GM10847 (cell line): ENCODE data around the gene IFI16.

Source experiments
- POLR2A ChIP-seq: IDR thresholded peaks from 2 replicates; pipeline ENCODE4 v1.6.1; 2011; ENCODE audit not compliant: insufficient read length; ENCODE audit errors: extremely low read depth

Gene IFI16

DNA sequence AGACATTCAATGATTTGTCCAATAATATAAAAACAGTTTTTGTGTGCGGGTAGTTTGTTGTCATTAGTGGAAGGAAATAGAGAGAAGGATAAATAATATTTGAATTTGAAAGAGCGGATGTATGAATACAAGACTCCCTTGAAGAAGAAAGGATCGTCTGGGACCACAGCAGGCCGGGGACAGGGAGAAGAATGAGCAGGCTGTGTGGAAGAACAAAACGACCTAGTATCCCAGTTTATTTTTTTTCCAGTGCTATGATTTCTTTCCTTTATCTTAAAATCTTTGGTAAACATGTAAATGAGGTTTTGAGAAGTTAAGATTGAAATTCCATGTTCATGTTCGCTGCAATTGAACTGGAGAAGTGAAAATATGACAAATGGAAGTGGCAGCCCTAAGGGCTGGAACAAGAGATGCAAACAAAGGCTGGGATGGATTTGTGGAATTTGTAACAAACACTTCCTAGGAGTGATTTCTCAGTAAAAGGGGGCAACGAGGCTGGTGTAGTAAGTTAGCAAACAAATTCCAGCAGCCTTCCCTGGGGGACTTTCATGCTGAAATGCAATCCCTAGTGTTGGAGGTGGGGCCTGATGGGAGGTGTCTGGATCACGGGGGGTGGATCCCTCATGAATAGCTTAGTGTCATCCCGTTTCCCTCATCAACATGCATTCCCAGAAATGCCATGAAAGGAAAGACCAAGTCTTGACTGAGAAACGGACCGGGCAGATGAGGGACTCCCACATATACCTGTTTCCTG, 10.2 kb upstream of the IFI16 start:
- TF ChIP-seq POLR2A: no peak

DNA sequence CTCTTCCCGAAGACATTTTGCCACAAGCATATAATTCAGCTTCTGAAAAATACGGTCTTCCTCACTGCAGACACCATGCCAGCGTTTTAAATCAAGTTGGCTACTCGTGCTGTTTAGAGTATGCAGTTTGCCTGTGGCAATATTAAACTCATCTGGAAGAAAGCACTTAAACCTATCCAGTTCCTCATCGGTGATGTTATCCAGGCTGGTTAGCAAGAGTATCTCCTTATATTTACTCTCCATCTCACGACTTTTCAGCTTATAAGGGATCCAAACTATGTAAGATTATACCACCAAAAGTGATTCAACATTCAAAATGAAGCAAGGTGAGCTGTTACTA, 9.7 kb upstream of the IFI16 start:
- TF ChIP-seq POLR2A: no peak

DNA sequence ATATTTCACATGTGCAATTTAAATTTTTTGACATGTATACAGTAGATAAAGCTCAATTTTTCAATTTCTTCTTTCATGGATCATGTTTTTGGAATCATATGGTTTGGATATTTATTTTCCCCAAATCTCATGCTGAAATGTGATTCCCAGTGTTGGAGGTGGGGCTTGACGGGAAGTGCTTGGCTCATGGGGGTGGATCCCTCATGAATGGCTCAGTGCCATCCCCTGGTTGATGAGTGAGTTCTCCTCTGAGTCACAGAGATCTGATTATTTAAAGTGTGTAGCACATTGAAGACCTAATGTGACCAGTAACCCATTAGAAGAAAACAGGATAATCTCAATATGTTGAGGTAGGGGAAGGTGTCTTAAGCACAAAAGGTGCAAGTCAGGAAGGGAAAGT, 9.1 kb upstream of the IFI16 start:
- TF ChIP-seq POLR2A: no peak

DNA sequence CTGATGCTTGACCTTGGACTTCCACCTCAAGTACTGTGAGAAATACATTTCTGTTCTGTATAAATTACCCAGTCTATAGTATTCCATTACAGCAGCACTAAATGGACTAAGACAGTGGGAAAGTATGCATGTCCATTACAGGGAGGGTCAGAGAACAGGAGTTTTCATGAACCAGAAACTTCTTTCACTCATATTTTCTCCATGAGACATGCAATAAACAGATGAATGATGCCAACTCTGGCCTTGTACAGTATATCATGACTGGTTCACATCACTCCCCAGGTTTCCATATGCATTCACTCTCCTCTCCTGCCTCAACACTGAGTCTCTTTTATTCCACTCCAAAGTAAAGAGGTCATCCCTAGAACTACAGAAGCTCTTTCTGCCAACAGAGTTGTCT, 4.5 kb upstream of the IFI16 start:
- no peak for TF ChIP-seq POLR2A

DNA sequence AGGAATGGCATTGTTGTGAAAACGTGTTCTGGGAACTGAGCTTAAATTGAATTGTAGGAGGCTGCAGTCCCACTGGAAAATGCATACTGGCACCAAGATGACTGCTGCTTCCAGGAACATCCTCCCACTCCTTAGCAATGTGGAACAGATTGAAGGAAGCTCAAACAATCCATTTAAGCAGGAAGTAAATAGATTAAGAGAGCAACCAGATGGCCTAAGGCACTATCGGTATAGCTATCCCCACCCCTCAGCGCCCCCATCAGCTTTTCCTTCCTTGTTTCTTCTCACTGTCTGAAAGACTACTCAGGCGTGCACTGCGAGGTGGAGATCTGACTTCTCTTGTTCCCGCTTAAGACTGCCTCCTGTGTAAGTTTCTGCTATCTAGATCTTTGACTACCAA, 4.0 kb upstream of the IFI16 start:
- no peak for TF ChIP-seq POLR2A

DNA sequence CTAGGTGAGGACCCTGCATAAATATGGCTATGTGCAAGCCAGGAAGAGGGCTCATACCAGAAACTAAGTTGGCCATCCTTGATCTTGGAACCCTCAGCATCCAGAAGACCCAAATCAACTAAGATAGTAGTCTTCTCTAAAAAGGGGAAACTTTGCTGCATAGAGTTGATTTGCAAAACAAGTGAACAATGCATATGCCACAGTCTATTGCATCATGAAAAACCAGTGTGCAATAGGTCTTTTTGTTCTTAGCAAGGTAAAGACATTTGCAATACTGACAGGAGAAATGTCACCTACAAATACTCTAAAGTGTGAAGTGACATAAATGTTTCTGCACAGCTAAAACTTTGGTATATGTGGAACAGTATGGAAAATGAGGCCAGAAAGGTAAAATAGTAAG, 2.0 kb upstream of the IFI16 start:
- no peak for TF ChIP-seq POLR2A

DNA sequence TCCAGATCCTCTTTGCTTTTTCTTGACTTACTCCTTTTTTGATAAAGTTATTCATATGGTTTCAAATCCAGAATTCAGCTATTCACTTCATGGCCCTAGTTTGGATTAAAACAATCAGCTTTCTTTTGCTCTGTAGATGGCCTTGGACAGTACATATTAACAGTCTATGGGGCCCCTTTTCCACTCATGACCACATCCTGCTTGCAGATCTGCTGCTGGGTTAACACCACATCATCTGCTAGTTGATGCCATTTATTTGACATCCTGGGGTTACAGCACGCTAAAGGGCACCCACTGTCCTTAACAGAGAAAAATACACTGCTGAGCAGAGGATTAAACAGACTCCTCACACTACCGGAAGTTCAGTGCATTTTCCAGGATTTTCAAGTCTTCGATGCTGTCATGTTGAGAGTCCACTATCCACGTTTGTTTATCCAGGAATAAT, 941 bp upstream of the IFI16 start:
- no peak for TF ChIP-seq POLR2A

DNA sequence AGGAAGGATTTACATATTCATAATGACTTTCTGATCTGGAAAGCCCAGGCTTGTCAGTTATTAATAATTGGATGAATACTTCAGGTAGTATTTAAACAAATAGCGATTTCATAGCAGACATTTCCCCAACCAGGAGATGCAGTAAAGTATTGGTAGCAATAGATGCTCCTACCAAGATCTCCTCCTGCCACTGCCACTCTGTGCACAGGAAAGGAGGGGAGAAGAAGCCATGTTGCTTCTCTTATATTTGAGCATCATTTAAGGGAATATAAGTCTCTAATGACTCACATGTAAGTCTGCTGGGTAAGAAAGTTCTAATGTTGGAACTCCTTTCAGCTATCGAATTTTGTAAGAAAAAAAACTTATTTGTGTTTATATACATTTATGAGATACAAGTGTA, 420 bp upstream of the IFI16 start:
- no peak for TF ChIP-seq POLR2A

DNA sequence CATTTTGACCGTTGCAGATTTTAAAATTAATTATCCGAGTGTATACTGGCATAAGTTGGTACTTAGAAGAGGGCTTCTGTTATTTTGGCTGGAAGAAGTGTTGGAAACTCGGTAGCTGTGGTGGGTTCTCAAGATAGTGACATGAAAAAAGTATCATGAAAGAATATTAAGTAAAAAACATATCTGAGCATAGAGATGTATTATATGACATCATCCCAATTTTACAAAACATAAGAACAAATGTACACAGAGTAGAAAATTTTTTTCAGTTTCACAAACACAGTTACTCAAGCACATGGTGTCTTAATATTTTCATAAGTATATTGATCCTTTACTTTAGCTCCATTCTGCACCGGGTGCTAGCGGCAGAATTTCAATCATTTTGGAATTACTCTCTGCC, 684 bp downstream of the IFI16 start:
- no peak for TF ChIP-seq POLR2A

DNA sequence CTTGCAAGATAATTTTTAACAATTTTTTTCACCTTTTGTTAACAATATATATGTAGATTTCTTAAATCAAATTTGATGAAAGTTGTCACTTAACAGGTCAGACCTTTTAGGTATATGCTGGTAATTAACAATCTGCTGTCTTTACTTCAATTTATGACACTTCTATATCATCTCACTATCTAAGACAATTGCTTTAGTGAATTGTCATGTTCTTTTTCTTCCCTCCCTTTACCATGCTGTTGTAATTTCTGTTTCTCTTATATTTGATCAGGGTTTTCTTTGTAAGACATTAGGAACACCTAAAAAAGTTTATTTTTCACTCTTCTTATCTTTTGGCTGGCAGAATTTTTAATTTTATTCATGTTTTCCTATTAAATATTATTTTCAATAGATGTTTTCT, 2.0 kb downstream of the IFI16 start:
- TF ChIP-seq POLR2A: no peak

DNA sequence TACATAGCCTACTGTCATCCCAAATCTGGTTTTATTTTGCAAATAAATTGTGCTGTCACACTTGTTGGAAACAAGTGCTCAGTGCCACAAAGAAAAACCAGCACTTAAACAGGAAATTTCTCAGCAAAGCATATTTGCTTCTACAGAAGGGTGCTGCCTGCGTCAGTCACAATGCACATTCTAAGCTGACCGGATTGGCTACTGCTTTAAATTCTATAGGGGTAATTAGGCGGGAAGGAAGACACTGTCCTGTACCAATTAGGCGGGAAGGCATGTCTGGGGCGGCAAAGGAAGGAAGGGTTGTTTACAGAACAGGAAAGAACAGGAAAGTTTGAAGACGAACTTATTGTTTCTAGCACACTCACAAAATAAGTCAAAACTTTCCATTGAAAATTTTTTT, 2.8 kb downstream of the IFI16 start:
- no peak for TF ChIP-seq POLR2A

DNA sequence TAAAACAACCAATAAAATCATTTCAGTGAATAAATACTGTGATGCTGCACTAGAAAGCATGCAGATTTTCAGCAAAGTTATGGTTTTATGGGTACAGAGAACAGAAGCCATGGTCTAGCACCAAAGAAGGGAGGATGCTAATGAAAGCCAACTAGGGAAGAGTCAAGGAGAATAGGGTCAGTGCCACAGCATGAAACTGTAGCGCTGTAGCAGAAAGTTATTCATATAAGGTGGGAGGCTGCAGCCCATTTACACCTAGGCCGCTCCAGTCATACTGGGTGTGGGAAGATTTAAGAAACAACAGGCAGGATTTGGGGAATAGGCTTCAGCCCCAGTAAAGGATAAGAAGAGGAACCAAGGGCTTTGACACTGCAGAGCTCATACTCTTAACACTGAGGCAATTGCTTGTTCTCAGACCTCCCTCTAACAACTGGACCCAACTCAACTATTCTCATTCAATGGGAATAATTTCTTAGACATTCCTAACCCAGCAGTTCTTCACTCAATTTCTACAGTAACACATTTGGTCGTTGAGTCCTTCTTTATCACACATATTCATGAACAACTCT, 4.4 kb downstream of the IFI16 start:
- no peak for TF ChIP-seq POLR2A

DNA sequence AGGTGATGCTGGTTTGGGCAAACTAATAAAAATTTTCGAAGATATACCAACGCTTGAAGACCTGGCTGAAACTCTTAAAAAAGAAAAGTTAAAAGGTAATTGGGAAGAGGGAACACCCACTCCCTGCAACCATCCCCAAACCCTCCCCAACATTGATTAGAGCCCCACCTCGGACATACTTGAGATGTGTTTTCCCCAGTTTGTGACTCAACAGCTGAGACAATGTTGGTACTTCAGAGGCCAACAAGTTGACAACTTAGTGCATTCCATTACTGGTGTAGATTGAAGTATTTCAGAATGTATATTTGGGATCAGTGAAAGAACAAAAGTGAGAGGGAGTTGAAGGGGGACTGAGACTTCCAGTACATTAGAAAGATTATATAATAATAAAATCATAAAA, 5.1 kb downstream of the IFI16 start:
- no peak for TF ChIP-seq POLR2A

DNA sequence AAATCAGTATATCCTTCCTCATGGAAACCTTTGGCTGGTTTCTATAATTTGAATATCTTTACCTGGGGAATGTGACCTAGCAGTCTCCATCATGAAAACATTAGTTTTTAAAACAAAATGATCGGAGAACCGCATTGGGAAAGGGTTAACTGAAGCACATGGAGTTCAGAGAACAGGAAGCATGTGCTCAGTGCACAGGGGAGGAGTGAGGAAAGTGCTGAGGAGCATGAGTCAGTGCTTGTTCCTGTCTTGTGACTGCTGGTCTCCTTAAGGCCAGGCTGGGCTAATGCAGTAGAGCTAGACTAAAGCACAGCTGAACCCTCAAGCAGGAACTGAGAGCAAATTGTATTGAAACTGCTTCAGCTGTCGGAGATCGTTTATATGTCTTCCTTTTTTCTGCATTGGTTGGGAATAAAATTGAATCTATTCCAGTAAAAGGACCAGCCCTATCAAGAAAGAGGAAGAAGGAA, 5.8 kb downstream of the IFI16 start:
- TF ChIP-seq POLR2A: peak; percentile 29

DNA sequence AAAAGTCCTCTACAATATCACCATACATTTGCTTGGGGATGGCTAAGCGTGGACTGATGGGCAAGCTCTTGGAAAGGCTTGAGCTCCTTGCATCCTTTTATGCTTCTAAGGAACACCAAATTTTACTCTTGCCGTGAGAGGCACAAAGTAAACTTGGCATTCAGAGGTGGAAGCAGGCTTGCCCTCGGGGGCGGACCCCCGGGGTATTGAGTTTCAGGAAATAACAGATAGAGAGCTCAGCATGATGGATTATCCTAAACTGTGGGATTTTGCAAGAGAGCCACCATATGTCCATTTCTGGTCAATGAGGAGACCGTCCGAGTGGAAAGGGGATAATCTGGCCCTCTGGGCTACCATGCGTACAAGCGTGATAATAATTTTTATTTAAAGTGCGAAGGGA, 14.0 kb downstream of the IFI16 start:
- TF ChIP-seq POLR2A: no peak

DNA sequence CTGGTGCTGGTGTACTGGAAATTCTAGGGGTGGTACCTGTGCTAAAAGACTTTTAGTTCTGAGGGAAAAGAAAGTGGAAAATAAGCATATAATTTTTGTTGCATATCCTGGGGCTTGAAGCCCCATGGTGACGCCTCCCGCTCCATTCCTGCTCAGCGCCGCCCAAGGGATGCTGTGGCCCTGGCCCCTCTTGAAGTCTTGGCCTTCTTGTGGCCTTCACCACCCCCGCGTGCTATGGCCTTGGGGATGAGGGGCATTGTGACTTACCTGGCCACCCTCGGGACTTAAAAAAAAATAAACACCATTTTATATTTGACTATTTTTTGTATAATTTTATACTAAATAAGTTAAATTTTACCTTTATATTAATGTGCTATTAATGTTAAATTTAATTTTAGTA, 15.3 kb downstream of the IFI16 start:
- TF ChIP-seq POLR2A: no peak

DNA sequence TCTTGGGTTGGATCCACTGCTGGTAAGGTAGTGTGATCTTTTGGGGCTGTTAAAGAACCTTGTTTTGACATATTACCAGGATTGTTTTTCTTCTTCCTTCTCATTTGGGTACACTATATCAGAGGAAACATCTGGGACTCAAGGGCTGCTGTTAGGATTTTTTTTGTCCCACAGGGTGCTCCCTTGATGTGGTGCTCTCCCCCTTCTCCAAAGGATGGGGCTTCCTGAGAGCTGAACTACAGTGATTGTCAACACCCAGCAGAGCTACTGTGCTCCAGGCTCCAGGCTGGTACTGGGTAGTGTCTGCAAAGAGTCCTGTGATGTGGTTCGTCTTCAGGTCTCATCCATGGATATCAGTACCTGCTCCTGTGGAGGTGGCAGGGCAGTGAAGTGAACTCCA, 20.6 kb downstream of the IFI16 start:
- TF ChIP-seq POLR2A: no peak
